GM13976 (cell line): ENCODE data around the gene VPS8.

ENCODE experiments used
- DNase-seq: peaks from one replicate; pipeline ENCODE4 v3.0.0; 2012; ENCODE audit warnings: low spot score
- CTCF ChIP-seq: IDR thresholded peaks from 2 replicates; pipeline ENCODE4 v1.5.1; 2012; ENCODE audit warnings: borderline replicate concordance, mild to moderate bottlenecking; ENCODE audit not compliant: insufficient read depth; ENCODE audit errors: extremely low read depth, missing control alignments, control extremely low read depth
- in situ Hi-C: fragments of 300-500 bp; cut with MboI; formaldehyde crosslinking; loops from one replicate; pipeline ENCODE4 v1.12.0; 2022; ENCODE audit warnings: low sequenced_read_pairs, mixed read lengths, inconsistent platforms; ENCODE audit not compliant: unreplicated experiment

Gene VPS8

GRCh38 chr3:184773283-184774186, 38.4 kb upstream of the VPS8 start:
- no peak for TF ChIP-seq CTCF
- in situ Hi-C loops, result no loop called here
- no peak for DNase-seq

GRCh38 chr3:184776916-184777315, 35.0 kb upstream of the VPS8 start:
- no peak for DNase-seq
- in situ Hi-C loops, result no loop called here
- no peak for TF ChIP-seq CTCF

GRCh38 chr3:184777566-184778356, 34.2 kb upstream of the VPS8 start:
- TF ChIP-seq CTCF, result peak; percentile 76
- peak; percentile 91 for DNase-seq
- in situ Hi-C loops, result no loop called here

- TF ChIP-seq CTCF, result no peak
- no peak for DNase-seq
- in situ Hi-C loops, result no loop called here
These were observed 33.3 kb upstream of the VPS8 start for GRCh38 chr3:184778426-184779332.

GRCh38 chr3:184780981-184781515, 30.9 kb upstream of the VPS8 start:
- no peak for TF ChIP-seq CTCF

GRCh38 chr3:184781801-184782200, 30.2 kb upstream of the VPS8 start:
- DNase-seq, result no peak
- no peak for TF ChIP-seq CTCF
- in situ Hi-C loops, result no loop called here

More at GRCh38 chr3:184780981-184781515, 30.9 kb upstream of the VPS8 start:
- DNase-seq, result no peak
- in situ Hi-C loops, result no loop called here
